Neural cell (in vitro differentiated cells): ENCODE data around the gene NHS.

Experiments used
- CTCF ChIP-seq: fragments of 450-650 bp; IDR thresholded peaks from 2 replicates; pipeline ENCODE4 v1.5.1; 2014; ENCODE audit warnings: antibody characterized with exemption, mild to moderate bottlenecking, moderate library complexity; ENCODE audit not compliant: poor library complexity, severe bottlenecking
- EP300 ChIP-seq: fragments of 450-650 bp; conservative IDR thresholded peaks from 2 replicates; pipeline ENCODE4 v1.6.1; 2014; ENCODE audit warnings: antibody characterized with exemption, mild to moderate bottlenecking, moderate library complexity; ENCODE audit not compliant: poor library complexity, severe bottlenecking
- POLR2AphosphoS5 ChIP-seq: IDR thresholded peaks from 2 replicates; pipeline ENCODE4 v1.6.1; 2012
- TAF1 ChIP-seq: IDR thresholded peaks from 2 replicates; pipeline ENCODE4 v1.6.1; 2012; ENCODE audit warnings: low read depth

DNA sequence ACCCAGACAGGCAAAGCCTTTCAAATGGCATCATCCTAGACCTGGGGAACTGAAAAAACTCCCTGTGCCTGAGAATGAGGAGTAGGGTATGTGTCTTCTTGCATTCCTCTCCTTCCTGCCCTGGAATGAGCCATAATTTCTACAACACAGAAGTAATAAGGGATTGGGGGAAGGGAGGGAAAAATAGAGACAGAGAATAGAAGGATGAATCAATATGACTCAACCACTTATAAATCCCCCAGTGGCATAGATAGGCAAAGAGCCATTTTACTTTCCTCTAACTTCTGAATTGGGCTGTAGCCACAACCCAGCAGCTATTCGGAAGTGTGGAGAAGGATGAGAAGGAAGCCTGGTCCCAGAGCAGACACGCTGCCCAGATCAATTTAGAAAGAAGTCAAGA is 99.9 kb downstream of the NHS start:
- no peak for TF ChIP-seq CTCF
- TF ChIP-seq POLR2AphosphoS5: no peak
- TF ChIP-seq TAF1: no peak
- no peak for TF ChIP-seq EP300
